SU-DHL-6 (cell line): ENCODE measurements around the gene CCDC138.

Experiments used
- EZH2phosphoT487 ChIP-seq: fragments of 200-600 bp; sonication (generic), shearing (Covaris generic); conservative IDR thresholded peaks from 2 replicates; pipeline ENCODE4 v1.6.1; 2018; ENCODE audit warnings: mild to moderate bottlenecking, antibody characterized with exemption, low read length, moderate library complexity, mixed read lengths
- TF ChIP-seq, protein P1 (sequence below): fragments of 200-600 bp; sonication (generic); IDR thresholded peaks from one replicate; pipeline ENCODE4 v1.5.1; 2017; ENCODE audit warnings: antibody characterized with exemption, mild to moderate bottlenecking, low read length, moderate library complexity; ENCODE audit not compliant: insufficient read depth, poor library complexity, severe bottlenecking

DNA sequence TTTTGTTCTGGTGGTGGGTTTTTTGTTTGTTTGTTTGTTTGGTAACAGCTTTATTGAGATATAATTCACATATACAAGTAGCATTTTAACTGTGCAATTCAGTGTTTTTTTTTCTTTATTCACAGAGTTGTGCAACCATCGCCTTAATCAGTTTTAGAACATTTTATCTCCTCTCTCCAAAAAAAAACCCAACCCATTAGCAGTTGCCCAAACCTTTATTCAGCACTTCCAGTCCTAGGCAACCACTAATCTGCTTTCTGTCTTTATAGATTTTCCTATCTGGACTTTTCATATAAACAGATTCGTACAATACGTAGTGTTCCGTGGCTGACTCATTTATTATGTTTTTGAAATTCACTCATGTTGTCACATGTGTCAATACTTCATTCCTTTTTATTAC lies 38.7 kb downstream of the CCDC138 start:
- TF ChIP-seq, protein P1, sequence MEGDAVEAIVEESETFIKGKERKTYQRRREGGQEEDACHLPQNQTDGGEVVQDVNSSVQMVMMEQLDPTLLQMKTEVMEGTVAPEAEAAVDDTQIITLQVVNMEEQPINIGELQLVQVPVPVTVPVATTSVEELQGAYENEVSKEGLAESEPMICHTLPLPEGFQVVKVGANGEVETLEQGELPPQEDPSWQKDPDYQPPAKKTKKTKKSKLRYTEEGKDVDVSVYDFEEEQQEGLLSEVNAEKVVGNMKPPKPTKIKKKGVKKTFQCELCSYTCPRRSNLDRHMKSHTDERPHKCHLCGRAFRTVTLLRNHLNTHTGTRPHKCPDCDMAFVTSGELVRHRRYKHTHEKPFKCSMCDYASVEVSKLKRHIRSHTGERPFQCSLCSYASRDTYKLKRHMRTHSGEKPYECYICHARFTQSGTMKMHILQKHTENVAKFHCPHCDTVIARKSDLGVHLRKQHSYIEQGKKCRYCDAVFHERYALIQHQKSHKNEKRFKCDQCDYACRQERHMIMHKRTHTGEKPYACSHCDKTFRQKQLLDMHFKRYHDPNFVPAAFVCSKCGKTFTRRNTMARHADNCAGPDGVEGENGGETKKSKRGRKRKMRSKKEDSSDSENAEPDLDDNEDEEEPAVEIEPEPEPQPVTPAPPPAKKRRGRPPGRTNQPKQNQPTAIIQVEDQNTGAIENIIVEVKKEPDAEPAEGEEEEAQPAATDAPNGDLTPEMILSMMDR: no peak
- TF ChIP-seq EZH2phosphoT487: no peak
